ENCODE data around the gene UQCC5. TPM values are rescaled to one million over a fixed set of nuclear protein-coding genes. Genes with fewer than 3 reads are reported as not detected.

The UQCC5 gene
- polyA plus RNA-seq, 1 donor from 2014 or later = 23.7 TPM

- H3K9me3 Mint-ChIP-seq = no peaks in the 10 kb centered on the region
- peak overlapping the region in 2 of 4 donors; percentile 46 to 51 for H3K4me3 Mint-ChIP-seq
- H3K27ac Mint-ChIP-seq = peak overlapping the region in 1 of 3 donors; percentile 73
- H3K4me1 Mint-ChIP-seq = peaks cover 6 to 8% (median 7%) of the 10 kb centered on the region in 3 donors
- H3K27me3 Mint-ChIP-seq = peaks cover 1% of the 10 kb centered on the region
- no peaks in the 10 kb centered on the region for H3K36me3 Mint-ChIP-seq
Observed at GRCh38 chr3:52498137-52499054, 38.0 kb upstream of the UQCC5 start.

DNA sequence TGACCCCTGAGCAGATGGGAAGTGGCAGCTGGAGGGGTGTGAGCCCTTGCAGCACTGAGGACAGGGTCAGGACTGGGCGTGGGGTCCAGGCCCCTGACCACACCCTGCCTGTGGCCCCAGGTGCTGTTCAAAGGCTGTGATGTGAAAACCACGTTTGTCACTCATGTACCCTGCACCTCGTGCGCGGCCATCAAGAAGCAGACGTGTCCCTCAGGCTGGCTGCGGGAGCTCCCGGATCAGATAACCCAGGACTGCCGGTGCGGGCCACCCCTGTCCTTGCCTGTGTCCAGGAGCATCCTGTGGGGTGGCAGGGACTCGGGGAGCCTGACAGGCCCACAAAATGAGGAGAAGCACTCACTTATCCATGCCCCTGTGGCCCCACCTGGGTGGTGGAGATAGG, 35.4 kb upstream of the UQCC5 start:
- Mint-ChIP-seq H3K4me3 (no peak overlapping the region), H3K27me3 (peaks cover 1% of the 10 kb centered on the region), H3K36me3 (no peaks in the 10 kb centered on the region), H3K9me3 (no peaks in the 10 kb centered on the region), H3K4me1 (peaks cover 6 to 8% (median 7%) of the 10 kb centered on the region in 3 donors), H3K27ac (no peak overlapping the region)

DNA sequence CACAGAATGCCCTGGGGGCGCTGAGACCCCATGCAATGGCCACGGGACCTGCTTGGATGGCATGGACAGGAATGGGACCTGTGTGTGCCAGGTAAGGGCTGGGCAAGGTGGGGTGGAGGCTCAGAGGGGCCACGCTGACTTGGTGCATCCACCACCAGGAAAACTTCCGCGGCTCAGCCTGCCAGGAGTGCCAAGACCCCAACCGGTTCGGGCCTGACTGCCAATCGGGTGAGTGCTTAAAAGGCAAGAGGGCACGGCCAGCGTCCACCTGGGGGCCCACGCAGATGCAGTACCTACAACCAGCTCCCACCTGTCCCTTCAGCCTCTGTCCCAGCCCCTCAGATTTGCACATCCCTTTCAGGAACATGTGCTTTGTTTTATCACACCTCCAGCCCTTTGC, 34.4 kb upstream of the UQCC5 start:
- H3K4me3 Mint-ChIP-seq = no peak overlapping the region
- H3K27me3 Mint-ChIP-seq = peaks cover 1% of the 10 kb centered on the region
- H3K27ac Mint-ChIP-seq = peak overlapping the region in 1 of 3 donors; percentile 74
- H3K36me3 Mint-ChIP-seq = peaks cover 2% of the 10 kb centered on the region
- H3K4me1 Mint-ChIP-seq = peaks cover 6 to 8% (median 7%) of the 10 kb centered on the region in 3 donors
- no peaks in the 10 kb centered on the region for H3K9me3 Mint-ChIP-seq

GRCh38 chr3:52502808-52503350, 33.5 kb upstream of the UQCC5 start:
- peaks cover 1% of the 10 kb centered on the region for H3K27me3 Mint-ChIP-seq
- H3K4me1 Mint-ChIP-seq = peaks cover 6 to 8% (median 7%) of the 10 kb centered on the region in 3 donors
- H3K4me3 Mint-ChIP-seq = no peak overlapping the region
- no peak overlapping the region for H3K27ac Mint-ChIP-seq
- peaks cover 2% of the 10 kb centered on the region for H3K36me3 Mint-ChIP-seq
- no peaks in the 10 kb centered on the region for H3K9me3 Mint-ChIP-seq

- no peaks in the 10 kb centered on the region for H3K27me3 Mint-ChIP-seq
- no peak overlapping the region for H3K4me3 Mint-ChIP-seq
- peaks cover 2% of the 10 kb centered on the region for H3K36me3 Mint-ChIP-seq
- no peaks in the 10 kb centered on the region for H3K9me3 Mint-ChIP-seq
- H3K27ac Mint-ChIP-seq = no peak overlapping the region
- peaks cover under 1 to 4% (median 2%) of the 10 kb centered on the region in 3 donors for H3K4me1 Mint-ChIP-seq
Observed at GRCh38 chr3:52503788-52504424, 32.5 kb upstream of the UQCC5 start.

GRCh38 chr3:52504977-52505376, 31.4 kb upstream of the UQCC5 start:
- H3K27ac Mint-ChIP-seq = no peak overlapping the region
- no peaks in the 10 kb centered on the region for H3K9me3 Mint-ChIP-seq
- H3K4me3 Mint-ChIP-seq = no peak overlapping the region
- H3K4me1 Mint-ChIP-seq = peaks cover 0 to 2% (median 0%) of the 10 kb centered on the region in 3 donors
- H3K27me3 Mint-ChIP-seq = no peaks in the 10 kb centered on the region
- peaks cover 2% of the 10 kb centered on the region for H3K36me3 Mint-ChIP-seq

DNA sequence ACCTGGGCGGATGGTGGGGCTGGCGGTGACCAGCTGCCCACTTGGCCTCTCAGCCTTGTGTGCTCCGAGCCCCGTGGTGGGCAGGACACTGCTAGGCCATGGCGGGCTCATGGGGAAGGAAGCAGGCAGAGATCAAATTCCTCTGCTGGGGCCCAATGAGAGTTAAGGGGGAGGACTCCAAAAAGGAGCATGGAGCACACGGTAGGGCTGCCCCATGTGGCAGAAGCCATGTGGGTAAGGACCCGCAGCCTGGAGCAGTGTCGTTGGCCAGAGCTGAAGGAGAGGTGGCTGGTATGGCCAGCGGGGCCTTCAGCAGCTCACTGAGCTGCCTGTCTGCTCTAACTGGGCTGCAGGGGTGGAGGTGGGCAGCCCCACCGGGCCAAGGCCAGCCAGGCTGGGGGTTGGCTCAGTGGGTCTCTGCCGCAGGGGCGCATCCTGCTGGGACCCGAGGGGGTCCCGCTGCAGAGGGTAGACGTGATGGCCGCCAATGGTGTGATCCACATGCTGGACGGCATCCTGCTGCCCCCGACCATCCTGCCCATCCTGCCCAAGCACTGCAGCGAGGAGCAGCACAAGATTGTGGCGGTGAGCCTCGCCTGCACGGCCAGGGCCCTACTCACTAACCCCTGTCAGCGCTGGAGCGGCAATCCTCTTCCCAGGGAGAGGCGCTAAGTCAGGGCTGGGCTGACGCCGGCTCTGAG, 30.0 kb upstream of the UQCC5 start:
- H3K36me3 Mint-ChIP-seq = peaks cover 2% of the 10 kb centered on the region
- peaks cover 0 to 2% (median 0%) of the 10 kb centered on the region in 3 donors for H3K4me1 Mint-ChIP-seq
- no peaks in the 10 kb centered on the region for H3K27me3 Mint-ChIP-seq
- no peaks in the 10 kb centered on the region for H3K9me3 Mint-ChIP-seq
- H3K4me3 Mint-ChIP-seq = no peak overlapping the region
- H3K27ac Mint-ChIP-seq = no peak overlapping the region

DNA sequence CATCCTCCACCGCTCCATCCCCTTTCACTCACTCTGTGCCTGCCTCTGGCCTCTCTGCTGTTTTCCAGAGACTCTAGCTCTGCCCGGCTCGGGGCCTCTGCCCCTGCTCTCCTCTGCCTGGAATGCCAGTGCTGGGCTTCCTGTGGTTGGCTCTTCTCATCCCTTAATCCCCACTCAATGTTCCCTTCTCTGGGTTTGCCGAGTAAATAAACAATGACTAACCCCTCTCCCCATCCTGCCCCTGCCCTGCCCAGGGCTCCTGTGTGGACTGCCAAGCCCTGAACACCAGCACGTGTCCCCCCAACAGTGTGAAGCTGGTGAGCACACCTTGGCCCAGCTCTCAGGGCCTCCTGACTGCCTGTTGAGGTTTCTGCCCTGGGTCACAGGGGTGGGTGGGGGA, 29.0 kb upstream of the UQCC5 start:
- no peak overlapping the region for H3K27ac Mint-ChIP-seq
- no peaks in the 10 kb centered on the region for H3K27me3 Mint-ChIP-seq
- no peaks in the 10 kb centered on the region for H3K9me3 Mint-ChIP-seq
- peaks cover 0 to under 1% (median 0%) of the 10 kb centered on the region in 3 donors for H3K4me1 Mint-ChIP-seq
- peaks cover 2% of the 10 kb centered on the region for H3K36me3 Mint-ChIP-seq
- H3K4me3 Mint-ChIP-seq = no peak overlapping the region

- no peak overlapping the region for H3K27ac Mint-ChIP-seq
- H3K27me3 Mint-ChIP-seq = no peaks in the 10 kb centered on the region
- no peaks in the 10 kb centered on the region for H3K4me1 Mint-ChIP-seq
- H3K4me3 Mint-ChIP-seq = no peak overlapping the region
- peaks cover 2% of the 10 kb centered on the region for H3K36me3 Mint-ChIP-seq
- no peaks in the 10 kb centered on the region for H3K9me3 Mint-ChIP-seq
Observed at GRCh38 chr3:52509753-52510328, 26.6 kb upstream of the UQCC5 start.

GRCh38 chr3:52511509-52511908, 24.9 kb upstream of the UQCC5 start:
- no peaks in the 10 kb centered on the region for H3K9me3 Mint-ChIP-seq
- no peaks in the 10 kb centered on the region for H3K27me3 Mint-ChIP-seq
- H3K36me3 Mint-ChIP-seq = peaks cover 2% of the 10 kb centered on the region
- no peaks in the 10 kb centered on the region for H3K4me1 Mint-ChIP-seq
- H3K27ac Mint-ChIP-seq = no peak overlapping the region
- no peak overlapping the region for H3K4me3 Mint-ChIP-seq

DNA sequence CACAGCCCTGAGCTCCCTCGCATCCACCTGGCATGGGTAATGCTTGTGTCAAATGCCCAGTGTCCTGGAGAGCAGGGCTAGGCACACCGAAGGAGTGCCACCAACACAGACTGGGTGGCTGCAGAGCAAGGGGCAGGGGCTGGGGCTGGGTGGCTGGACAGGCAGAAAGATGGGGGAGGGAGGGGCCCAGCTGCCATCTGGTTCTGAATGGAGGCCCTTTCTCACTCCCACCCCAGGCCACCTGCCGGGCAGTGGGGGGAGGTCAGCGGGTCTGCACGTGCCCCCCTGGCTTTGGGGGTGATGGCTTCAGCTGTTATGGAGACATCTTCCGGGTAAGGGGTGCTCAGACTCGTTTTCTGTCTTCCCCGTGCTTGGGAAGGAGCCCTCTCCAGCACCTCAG, 24.3 kb upstream of the UQCC5 start:
- no peak overlapping the region for H3K27ac Mint-ChIP-seq
- H3K36me3 Mint-ChIP-seq = no peaks in the 10 kb centered on the region
- H3K9me3 Mint-ChIP-seq = no peaks in the 10 kb centered on the region
- no peaks in the 10 kb centered on the region for H3K4me1 Mint-ChIP-seq
- H3K4me3 Mint-ChIP-seq = no peak overlapping the region
- H3K27me3 Mint-ChIP-seq = no peaks in the 10 kb centered on the region

DNA sequence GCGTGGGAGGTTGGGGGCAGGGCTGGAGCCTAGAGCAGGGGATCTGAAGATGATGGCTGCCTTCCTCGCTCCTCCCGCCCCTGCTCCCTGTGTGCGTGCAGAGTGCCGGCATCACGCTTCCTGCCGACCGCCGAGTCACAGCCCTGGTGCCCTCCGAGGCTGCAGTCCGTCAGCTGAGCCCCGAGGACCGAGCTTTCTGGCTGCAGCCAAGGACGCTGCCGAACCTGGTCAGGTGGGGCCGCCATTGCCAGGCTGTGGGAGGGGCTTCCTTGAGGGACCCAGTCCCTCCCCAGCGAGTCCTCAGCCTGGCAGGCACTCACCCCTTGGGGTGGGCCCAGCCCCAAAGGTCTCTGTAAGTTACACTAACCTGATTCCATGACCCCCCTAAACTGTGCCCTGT, 23.7 kb upstream of the UQCC5 start:
- Mint-ChIP-seq H3K27me3 (no peaks in the 10 kb centered on the region), H3K4me1 (no peaks in the 10 kb centered on the region), H3K36me3 (no peaks in the 10 kb centered on the region), H3K9me3 (no peaks in the 10 kb centered on the region), H3K27ac (peak overlapping the region in 1 of 3 donors; percentile 64), H3K4me3 (no peak overlapping the region)

GRCh38 chr3:52513281-52513680, 23.1 kb upstream of the UQCC5 start:
- Mint-ChIP-seq H3K36me3 (no peaks in the 10 kb centered on the region), H3K9me3 (no peaks in the 10 kb centered on the region), H3K4me3 (no peak overlapping the region), H3K4me1 (no peaks in the 10 kb centered on the region), H3K27ac (peak overlapping the region in 1 of 3 donors; percentile 64), H3K27me3 (no peaks in the 10 kb centered on the region)

- H3K9me3 Mint-ChIP-seq = no peaks in the 10 kb centered on the region
- H3K4me3 Mint-ChIP-seq = no peak overlapping the region
- no peaks in the 10 kb centered on the region for H3K4me1 Mint-ChIP-seq
- no peak overlapping the region for H3K27ac Mint-ChIP-seq
- H3K27me3 Mint-ChIP-seq = no peaks in the 10 kb centered on the region
- H3K36me3 Mint-ChIP-seq = no peaks in the 10 kb centered on the region
Observed at GRCh38 chr3:52514576-52514975, 21.8 kb upstream of the UQCC5 start.

DNA sequence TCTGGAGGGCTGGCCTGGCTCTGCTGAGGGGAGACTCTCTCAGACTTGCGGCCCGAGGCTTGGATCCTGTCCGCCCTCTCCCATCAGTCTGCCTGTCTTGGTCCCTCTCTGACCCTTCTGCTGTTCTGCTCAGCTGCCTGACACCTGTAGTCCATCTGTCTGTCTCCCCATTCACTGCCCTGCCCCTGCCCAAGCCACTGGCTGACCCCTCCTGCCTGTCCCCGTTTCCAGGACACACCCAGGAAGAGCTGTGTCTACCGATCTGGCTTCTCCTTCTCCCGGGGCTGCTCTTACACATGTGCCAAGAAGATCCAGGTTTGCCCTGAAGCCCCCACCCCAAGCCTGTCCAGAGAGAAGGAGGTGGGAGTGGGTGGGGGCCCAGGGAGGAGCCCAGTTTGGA, 21.2 kb upstream of the UQCC5 start:
- Mint-ChIP-seq H3K27ac (no peak overlapping the region), H3K9me3 (no peaks in the 10 kb centered on the region), H3K36me3 (no peaks in the 10 kb centered on the region), H3K4me1 (no peaks in the 10 kb centered on the region), H3K4me3 (no peak overlapping the region), H3K27me3 (no peaks in the 10 kb centered on the region)

All from IgD-negative memory B cell (primary cell).